ENCODE data around the gene CDK3. TPM values are rescaled to one million over a fixed set of nuclear protein-coding genes. Genes with fewer than 3 reads are reported as not detected.

Gene CDK3
- total and polyA plus RNA-seq, 9 of the 15 experiments (the other 6 are each of a cell fraction or from before 2014, with no cell fraction given): 0.55 to 8.2 (median 4.7) TPM

GRCh38 chr17:75991396-75991795 lies 9.3 kb upstream of the CDK3 start:
- BruUV-seq (replicated peaks): no TSS peak
- Histone ChIP-seq H3K27me3 (ENCODE audit: control insufficient read depth in 2 of 2, insufficient read depth in 2 of 2, low read length in 2 of 2) (no peaks in the 10 kb centered on the region), H3K79me2 (ENCODE audit: control insufficient read depth, insufficient read depth, low read length) (no peaks in the 10 kb centered on the region), H3K4me1 (replicated peaks in 1 of 2; ENCODE audit: control insufficient read depth in 2 of 2, insufficient read depth in 2 of 2, low read length in 2 of 2) (no peaks in the 10 kb centered on the region), H4K20me1 (replicated peaks; ENCODE audit: control insufficient read depth, insufficient read depth, low read length) (no peaks in the 10 kb centered on the region), H3K4me2 (ENCODE audit: insufficient read depth, low read length) (no peak overlapping the region), H3K9me3 (replicated peaks; ENCODE audit: control insufficient read depth, insufficient read depth, low read depth, low read length) (no peaks in the 10 kb centered on the region), H3K9me1 (ENCODE audit: control insufficient read depth, insufficient read depth, low read length) (no peaks in the 10 kb centered on the region), H3K4me3 (no peak overlapping the region), H2AFZ (ENCODE audit: low read depth, low read length) (no peak overlapping the region), H3K27ac (ENCODE audit: extremely low read depth, low read depth, low read length) (no peak overlapping the region), H3K9ac (ENCODE audit: insufficient read depth in 1 of 2, low read depth in 2 of 2, low read length in 2 of 2) (no peak overlapping the region; a peak in 1 of 4 replicates), H3K36me3 (ENCODE audit: control insufficient read depth, insufficient read depth, low read length) (peaks cover 22% of the 10 kb centered on the region; the same call in 2 of the 3 replicates)
- intact Hi-C loops (cut with micrococcal nuclease): no loop called here
- ATAC-seq (no peak), FAIRE-seq (no peak), DNase-seq (ENCODE audit: extremely low read depth in 1 of 4, low spot score in 3 of 4) (no peak)
- in situ Hi-C loops (cut with MboI): no loop called here
- TF ChIP-seq CCAR2 (IDR thresholded peaks at IDR 0.05; ENCODE audit: low read depth, low read length) (no peak), ZNF76 (CRISPR knock-in tag; IDR thresholded peaks at IDR 0.05; ENCODE audit: borderline replicate concordance) (no peak), LARP7 (IDR thresholded peaks at IDR 0.05) (no peak), ZNF77 (CRISPR knock-in tag; IDR thresholded peaks at IDR 0.05) (no peak)
- TF ChIP-seq, protein P1, sequence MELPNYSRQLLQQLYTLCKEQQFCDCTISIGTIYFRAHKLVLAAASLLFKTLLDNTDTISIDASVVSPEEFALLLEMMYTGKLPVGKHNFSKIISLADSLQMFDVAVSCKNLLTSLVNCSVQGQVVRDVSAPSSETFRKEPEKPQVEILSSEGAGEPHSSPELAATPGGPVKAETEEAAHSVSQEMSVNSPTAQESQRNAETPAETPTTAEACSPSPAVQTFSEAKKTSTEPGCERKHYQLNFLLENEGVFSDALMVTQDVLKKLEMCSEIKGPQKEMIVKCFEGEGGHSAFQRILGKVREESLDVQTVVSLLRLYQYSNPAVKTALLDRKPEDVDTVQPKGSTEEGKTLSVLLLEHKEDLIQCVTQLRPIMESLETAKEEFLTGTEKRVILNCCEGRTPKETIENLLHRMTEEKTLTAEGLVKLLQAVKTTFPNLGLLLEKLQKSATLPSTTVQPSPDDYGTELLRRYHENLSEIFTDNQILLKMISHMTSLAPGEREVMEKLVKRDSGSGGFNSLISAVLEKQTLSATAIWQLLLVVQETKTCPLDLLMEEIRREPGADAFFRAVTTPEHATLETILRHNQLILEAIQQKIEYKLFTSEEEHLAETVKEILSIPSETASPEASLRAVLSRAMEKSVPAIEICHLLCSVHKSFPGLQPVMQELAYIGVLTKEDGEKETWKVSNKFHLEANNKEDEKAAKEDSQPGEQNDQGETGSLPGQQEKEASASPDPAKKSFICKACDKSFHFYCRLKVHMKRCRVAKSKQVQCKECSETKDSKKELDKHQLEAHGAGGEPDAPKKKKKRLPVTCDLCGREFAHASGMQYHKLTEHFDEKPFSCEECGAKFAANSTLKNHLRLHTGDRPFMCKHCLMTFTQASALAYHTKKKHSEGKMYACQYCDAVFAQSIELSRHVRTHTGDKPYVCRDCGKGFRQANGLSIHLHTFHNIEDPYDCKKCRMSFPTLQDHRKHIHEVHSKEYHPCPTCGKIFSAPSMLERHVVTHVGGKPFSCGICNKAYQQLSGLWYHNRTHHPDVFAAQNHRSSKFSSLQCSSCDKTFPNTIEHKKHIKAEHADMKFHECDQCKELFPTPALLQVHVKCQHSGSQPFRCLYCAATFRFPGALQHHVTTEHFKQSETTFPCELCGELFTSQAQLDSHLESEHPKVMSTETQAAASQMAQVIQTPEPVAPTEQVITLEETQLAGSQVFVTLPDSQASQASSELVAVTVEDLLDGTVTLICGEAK (IDR thresholded peaks at IDR 0.05): no peak
- TF ChIP-seq, protein P1 (CRISPR knock-in tag; IDR thresholded peaks at IDR 0.05): no peak
- 87% methylated on average over 9 of the region's 9 CpGs for WGBS (ENCODE audit: insufficient coverage, low coverage, missing lambda C conversion rate)
- POLR2A ChIA-PET: interaction anchor here (0.6 to 1.5 kb wide), 2 partner anchors 18 to 36 kb away, joined by 3 to 4 read pairs; no protein-coding TSS in a partner anchor
- CTCF ChIA-PET (ENCODE audit: low intra/inter-chr PET ratio): no interaction called here

Data from K562 (cell line).